ENCODE measurements around the gene YAP1.
A peak's percentile ranks its signal among the peaks of the same experiment; 100 is the strongest.

The YAP1 gene

DNA sequence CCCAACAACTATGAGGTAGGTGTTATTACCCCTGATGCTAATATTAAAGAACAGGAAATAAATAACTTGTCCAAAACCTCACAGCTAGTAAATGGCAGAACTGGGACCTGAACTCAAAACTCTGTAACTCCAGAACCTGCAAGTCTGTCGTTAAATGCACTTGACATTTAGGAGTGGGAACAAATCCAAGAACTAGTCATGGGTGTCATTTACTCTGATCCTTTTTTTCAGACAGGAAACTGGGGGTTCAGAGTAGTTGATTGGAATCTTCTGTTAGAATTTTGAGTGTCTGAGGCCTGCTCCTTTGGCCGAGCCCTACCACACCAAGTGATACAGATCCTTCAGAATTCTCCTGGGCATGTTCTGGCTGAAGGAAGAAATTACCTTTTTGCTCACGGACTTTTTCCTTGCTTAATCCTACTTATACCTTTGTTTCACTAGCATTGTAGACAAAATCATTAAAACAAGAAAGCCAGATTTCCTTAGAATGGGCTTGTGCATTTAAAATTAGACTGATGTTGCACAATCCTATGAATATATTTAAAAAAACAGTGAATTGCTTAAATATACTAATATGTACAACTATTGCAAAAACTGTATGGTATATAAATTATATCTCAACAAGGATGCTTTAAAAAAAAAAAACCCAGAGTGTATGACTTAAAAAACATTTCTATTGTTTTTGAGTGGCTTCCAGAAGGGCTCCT is 1.4 kb upstream of the YAP1 start:
- no peak overlapping the region for H3K4me3 ChIP-seq (ENCODE audit: low read depth, low read length)
- TF ChIP-seq CTCF (conservative IDR thresholded peaks at IDR 0.05; ENCODE audit: low read depth, low read length), result no peak
- DNase-seq (ENCODE audit: low read depth), result no peak

- DNase-seq (ENCODE audit: low read depth), result no peak
- H3K4me3 ChIP-seq (ENCODE audit: low read depth, low read length), result peak overlapping the region; percentile 87
- TF ChIP-seq CTCF (conservative IDR thresholded peaks at IDR 0.05; ENCODE audit: low read depth, low read length), result no peak
These were observed 439 bp downstream of the YAP1 start for GRCh38 chr11:102110761-102111010.

- DNase-seq (ENCODE audit: low read depth), result peak; percentile 92
- peak overlapping the region; percentile 87 for H3K4me3 ChIP-seq (ENCODE audit: low read depth, low read length)
- no peak for TF ChIP-seq CTCF (conservative IDR thresholded peaks at IDR 0.05; ENCODE audit: low read depth, low read length)
These were observed 952 bp downstream of the YAP1 start for GRCh38 chr11:102111011-102111786.

GRCh38 chr11:102111787-102112508 is 1.7 kb downstream of the YAP1 start:
- TF ChIP-seq CTCF (conservative IDR thresholded peaks at IDR 0.05; ENCODE audit: low read depth, low read length), result no peak
- peak overlapping the region; percentile 87 for H3K4me3 ChIP-seq (ENCODE audit: low read depth, low read length)
- peak; percentile 79 for DNase-seq (ENCODE audit: low read depth)

DNA sequence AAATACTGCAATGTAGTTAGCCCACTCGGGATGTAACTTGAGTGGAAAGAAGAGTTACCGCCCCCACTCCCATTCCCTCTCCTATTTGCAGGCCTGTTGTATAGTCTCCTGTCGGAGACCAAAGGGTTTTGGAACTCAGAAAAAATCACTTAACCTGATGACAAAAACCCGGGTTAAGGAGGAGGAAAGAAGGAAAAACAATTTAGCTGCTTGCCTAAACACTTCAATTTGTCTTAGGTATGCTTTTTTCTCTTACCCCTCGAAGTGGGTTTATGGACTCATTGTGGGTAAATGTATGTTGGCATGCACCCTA is 2.2 kb downstream of the YAP1 start:
- TF ChIP-seq CTCF (conservative IDR thresholded peaks at IDR 0.05; ENCODE audit: low read depth, low read length), result no peak
- peak; percentile 36 for DNase-seq (ENCODE audit: low read depth)
- peak overlapping the region; percentile 87 for H3K4me3 ChIP-seq (ENCODE audit: low read depth, low read length)

DNA sequence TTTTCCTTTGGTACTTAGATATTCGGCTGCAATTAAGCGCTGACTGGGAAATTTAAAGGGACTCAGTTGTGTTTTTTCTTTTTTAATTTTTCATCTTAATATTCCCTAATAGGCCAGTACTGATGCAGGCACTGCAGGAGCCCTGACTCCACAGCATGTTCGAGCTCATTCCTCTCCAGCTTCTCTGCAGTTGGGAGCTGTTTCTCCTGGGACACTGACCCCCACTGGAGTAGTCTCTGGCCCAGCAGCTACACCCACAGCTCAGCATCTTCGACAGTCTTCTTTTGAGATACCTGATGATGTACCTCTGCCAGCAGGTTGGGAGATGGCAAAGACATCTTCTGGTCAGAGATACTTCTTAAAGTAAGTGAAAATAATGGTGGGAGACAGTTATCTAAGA is 3.8 kb downstream of the YAP1 start:
- DNase-seq (ENCODE audit: low read depth), result no peak
- TF ChIP-seq CTCF (conservative IDR thresholded peaks at IDR 0.05; ENCODE audit: low read depth, low read length), result peak; percentile 15
- peak overlapping the region; percentile 13 for H3K4me3 ChIP-seq (ENCODE audit: low read depth, low read length)
